H1 (cell line): ENCODE results near the gene ATP9B. TPM values are rescaled to one million over a fixed set of nuclear protein-coding genes. Genes with fewer than 3 reads are reported as not detected.

Source experiments
- CTCF ChIA-PET: fragments of 300-600 bp; sonication (Branson Sonifier 250); formaldehyde crosslinking; loops from one replicate; lab custom pipeline; 2021; ENCODE audit not compliant: partially characterized antibody; lab: Charles Lee
- POLR2A ChIA-PET: fragments of 300-600 bp; sonication (Branson Sonifier 250); formaldehyde crosslinking; loops from one replicate; lab custom pipeline; 2021; ENCODE audit warnings: inconsistent platforms; ENCODE audit not compliant: partially characterized antibody; lab: Charles Lee
- DNase-seq, 2 experiments: peaks; one replicate each; pipeline versions ENCODE4 v3.0.0 to v3.0.0-alpha.2; 2010 to 2022; ENCODE audit warnings: low spot score in 2 of 2, low read depth in 1 of 2, mixed read lengths in 1 of 2
- FAIRE-seq: peaks from 2 replicates; lab custom pipeline; 2011; peaks lifted over from hg19 to GRCh38; lab: Jason Lieb, UNC
- H2AFZ ChIP-seq: 2 replicates; pipeline ENCODE4 v1.8.1; 2012; ENCODE audit warnings: low read length, inconsistent platforms
- H2AK5ac ChIP-seq: 2 replicates; pipeline ENCODE4 v1.6.1; 2013; ENCODE audit warnings: low read depth, low read length
- H2BK120ac ChIP-seq: replicated peaks from 2 replicates; pipeline ENCODE3; 2013; ENCODE audit warnings: low read depth, low read length, inconsistent platforms
- H2BK12ac ChIP-seq: 2 replicates; pipeline ENCODE4 v1.6.1; 2013; ENCODE audit warnings: low read depth, low read length
- H2BK15ac ChIP-seq: 2 replicates; pipeline ENCODE4 v1.6.1; 2013; ENCODE audit warnings: low read length
- H2BK20ac ChIP-seq: 2 replicates; pipeline ENCODE4 v1.6.1; 2013; ENCODE audit warnings: low read length
- H2BK5ac ChIP-seq: 2 replicates; pipeline ENCODE4 v1.6.1; 2013; ENCODE audit warnings: low read depth, low read length
- H3K14ac ChIP-seq: 2 replicates; pipeline ENCODE4 v1.6.1; 2013; ENCODE audit warnings: inconsistent platforms; ENCODE audit not compliant: insufficient read length
- H3K18ac ChIP-seq: 2 replicates; pipeline ENCODE4 v1.6.1; 2013; ENCODE audit warnings: low read length; ENCODE audit errors: extremely low read depth
- H3K23ac ChIP-seq: 2 replicates; pipeline ENCODE4 v1.6.1; 2013; ENCODE audit warnings: inconsistent platforms; ENCODE audit not compliant: insufficient read length
- H3K23me2 ChIP-seq: 2 replicates; pipeline ENCODE4 v1.6.1; 2013; ENCODE audit warnings: low read depth, low read length
- H3K27ac ChIP-seq: 2 replicates; pipeline ENCODE4 v1.6.1; 2011; ENCODE audit warnings: low read depth, low read length, inconsistent platforms
- H3K27me3 ChIP-seq, 4 experiments: replicated peaks in 1 of 4; 1 replicate in 1 of 4; 2 replicates in 3 of 4; pipeline versions ENCODE4 v1.6.1 to v1.8.1; 2011 to 2013; ENCODE audit warnings: low read length in 3 of 4, mild to moderate bottlenecking in 3 of 4, inconsistent platforms in 2 of 4, mixed read lengths in 2 of 4, moderate library complexity in 1 of 4; ENCODE audit not compliant: control insufficient read depth in 3 of 4, insufficient read depth in 3 of 4; ENCODE audit errors: extremely low read depth in 1 of 4
- H3K36me3 ChIP-seq, 4 experiments: 2 replicates each; pipeline versions ENCODE4 v1.6.1 to v1.8.1; 2011 to 2013; ENCODE audit warnings: mild to moderate bottlenecking in 4 of 4, low read length in 3 of 4, moderate library complexity in 2 of 4, control low read depth in 1 of 4, inconsistent platforms in 1 of 4; ENCODE audit not compliant: insufficient read depth in 4 of 4, control insufficient read depth in 2 of 4
- H3K4ac ChIP-seq: replicated peaks from 2 replicates; pipeline ENCODE3; 2013; ENCODE audit warnings: low read length, low read depth, mixed read lengths, inconsistent platforms; ENCODE audit not compliant: insufficient read length
- H3K4me1 ChIP-seq, 4 experiments: replicated peaks in 1 of 4; 1 replicate in 1 of 4; 2 replicates in 3 of 4; pipeline versions ENCODE4 v1.6.1 to v1.8.1; 2011 to 2013; ENCODE audit warnings: low read length in 3 of 4, inconsistent platforms in 2 of 4, mixed read lengths in 1 of 4; ENCODE audit not compliant: insufficient read depth in 4 of 4, control insufficient read depth in 3 of 4
- H3K4me2 ChIP-seq, 2 experiments: 2 replicates each; pipeline versions ENCODE4 v1.6.1 to v1.8.1; 2011 to 2013; ENCODE audit warnings: low read depth in 2 of 2, low read length in 2 of 2, control low read depth in 1 of 2, inconsistent platforms in 1 of 2, mild to moderate bottlenecking in 1 of 2; ENCODE audit not compliant: insufficient read depth in 1 of 2
- H3K4me3 ChIP-seq, 4 experiments: fragments of 200-600, 300-600 bp in 1 of 4; sonication (generic), shearing (Covaris generic), sonication (Bioruptor Twin) in 1 of 4; 2 replicates each; pipeline versions ENCODE4 v1.5.1 to v1.8.1; 2011 to 2016; ENCODE audit warnings: low read length in 4 of 4, low read depth in 3 of 4, control low read depth in 2 of 4, inconsistent platforms in 2 of 4, mild to moderate bottlenecking in 2 of 4, mixed read lengths in 1 of 4, moderate library complexity in 1 of 4; ENCODE audit not compliant: insufficient read depth in 2 of 4; ENCODE audit errors: extremely low read depth in 1 of 4
- H3K56ac ChIP-seq: replicated peaks from 2 replicates; pipeline ENCODE3; 2013; ENCODE audit warnings: low read depth, mild to moderate bottlenecking, mixed read lengths, low read length, inconsistent platforms; ENCODE audit not compliant: insufficient read length
- H3K79me1 ChIP-seq: 2 replicates; pipeline ENCODE4 v1.6.1; 2013; ENCODE audit warnings: low read depth, low read length, control low read depth
- H3K79me2 ChIP-seq, 2 experiments: 2 replicates each; pipeline versions ENCODE4 v1.6.1 to v1.8.1; 2012 to 2013; ENCODE audit warnings: low read length in 2 of 2, mild to moderate bottlenecking in 2 of 2, inconsistent platforms in 1 of 2; ENCODE audit not compliant: insufficient read depth in 2 of 2, control insufficient read depth in 1 of 2
- H3K9ac ChIP-seq, 4 experiments: replicated peaks in 1 of 4; 1 replicate in 1 of 4; 2 replicates in 3 of 4; pipeline versions ENCODE4 v1.6.1 to v1.8.1; 2011 to 2013; ENCODE audit warnings: low read depth in 3 of 4, low read length in 3 of 4, control low read depth in 2 of 4, mild to moderate bottlenecking in 2 of 4, moderate library complexity in 2 of 4, inconsistent platforms in 1 of 4; ENCODE audit errors: extremely low read depth in 1 of 4
- H3K9me3 ChIP-seq, 2 experiments: 2 replicates each; pipeline versions ENCODE4 v1.6.1 to v1.8.1; 2012 to 2013; ENCODE audit warnings: mild to moderate bottlenecking in 2 of 2, moderate library complexity in 2 of 2, control low read depth in 1 of 2, inconsistent platforms in 1 of 2, low read depth in 1 of 2, low read length in 1 of 2, mixed read lengths in 1 of 2; ENCODE audit not compliant: insufficient read depth in 2 of 2
- H4K20me1 ChIP-seq, 2 experiments: replicated peaks in 1 of 2; 2 replicates each; pipeline versions ENCODE3 to v1.8.1; 2011 to 2013; ENCODE audit warnings: inconsistent platforms in 2 of 2, low read length in 2 of 2, mild to moderate bottlenecking in 1 of 2; ENCODE audit not compliant: insufficient read depth in 2 of 2, control insufficient read depth in 1 of 2
- H4K5ac ChIP-seq: 2 replicates; pipeline ENCODE4 v1.6.1; 2013; ENCODE audit warnings: low read length, low read depth, mixed read lengths, inconsistent platforms; ENCODE audit not compliant: insufficient read length
- H4K8ac ChIP-seq: 2 replicates; pipeline ENCODE4 v1.8.0; 2013; ENCODE audit warnings: mild to moderate bottlenecking, moderate library complexity, low read length, inconsistent platforms; ENCODE audit not compliant: insufficient read depth; ENCODE audit errors: extremely low read depth
- H4K91ac ChIP-seq: replicated peaks from 2 replicates; pipeline ENCODE3; 2013; ENCODE audit warnings: low read length, mixed read lengths, inconsistent platforms; ENCODE audit not compliant: insufficient read length
- CREB1 ChIP-seq: IDR thresholded peaks from 2 replicates; pipeline ENCODE4 v1.6.1; 2012; ENCODE audit warnings: inconsistent platforms
- E2F6 ChIP-seq: IDR thresholded peaks from 2 replicates; pipeline ENCODE4 v1.6.1; 2012; ENCODE audit warnings: inconsistent platforms
- RFX5 ChIP-seq: IDR thresholded peaks from 2 replicates; pipeline ENCODE4 v1.6.1; 2011; ENCODE audit warnings: low read depth, low read length, improper control_type of control experiment, borderline replicate concordance
- WGBS, 2 experiments: shearing (Covaris generic) in 1 of 2; methylation state at CpG; one replicate each; pipeline versions ENCODE4 v1.1.6 to v1.1.7; 2013 to 2015; ENCODE audit warnings: low lambda C conversion rate in 2 of 2, mixed read lengths in 2 of 2, inconsistent platforms in 1 of 2, low coverage in 1 of 2, missing lambda C conversion rate in 1 of 2; ENCODE audit not compliant: insufficient replicate concordance in 2 of 2, insufficient coverage in 1 of 2, insufficient read length in 1 of 2; ENCODE audit errors: extremely low coverage in 1 of 2, missing lambda C conversion rate in 1 of 2; 5-methylcytosine and 5-hydroxymethylcytosine counted together
- polyA plus RNA-seq, 7 experiments: library from polyadenylated mRNA; depleted of rRNA in 3 of 7; stranded (reverse) in 5 of 7; unstranded in 2 of 7; fragments of >200 nt in 5 of 7; fragments of 200-250 nt in 2 of 7; gene quantifications; 1 replicate in 5 of 7; 2 replicates in 1 of 7; 4 replicates in 1 of 7; pipeline versions ENCODE4 v1.2.1 to v1.2.3, GENCODE V29; 2011 to 2013; ENCODE audit warnings: missing spikeins in 2 of 7, mixed read lengths in 2 of 7
- total RNA-seq: library from RNA; stranded (reverse); fragmentation: NEBNext Ultra II Directional; extraction: Animal tissue kit (Norgen Biotek cat#: 25700); gene quantifications from 2 replicates; pipeline ENCODE4 v1.2.1, GENCODE V29; 2021

ATP9B gene
- total and polyA plus RNA-seq, 2 of the 8 experiments (the other 6 are each of a cell fraction or from before 2014, with no cell fraction given), result 15.1 to 21.7 TPM

- Histone ChIP-seq H4K8ac (no peak overlapping the region), H4K5ac (no peak overlapping the region), H3K18ac (no peak overlapping the region), H2BK120ac (no peak overlapping the region), H3K27me3 (no peaks in the 10 kb centered on the region), H3K4me3 (no peak overlapping the region), H2AFZ (no peak overlapping the region), H2BK15ac (no peak overlapping the region), H2AK5ac (no peak overlapping the region), H3K4me2 (no peak overlapping the region), H3K14ac (no peak overlapping the region), H4K20me1 (peaks cover 0 to 2% of the 10 kb centered on the region in 2 experiments), H2BK5ac (no peak overlapping the region), H3K4me1 (no peaks in the 10 kb centered on the region; a peak in 1 of 7 replicates), H3K23me2 (no peaks in the 10 kb centered on the region), H3K9me3 (peaks cover 3 to 5% of the 10 kb centered on the region in 2 experiments; a peak in 2 of 4 replicates), H3K36me3 (no peaks in the 10 kb centered on the region), H3K23ac (no peak overlapping the region), H3K56ac (no peak overlapping the region), H3K4ac (no peak overlapping the region), H2BK20ac (no peak overlapping the region), H4K91ac (no peak overlapping the region), H3K9ac (no peak overlapping the region), H3K27ac (no peak overlapping the region), H3K79me2 (no peaks in the 10 kb centered on the region), H2BK12ac (no peak overlapping the region), H3K79me1 (no peaks in the 10 kb centered on the region; the same call in 1 of the 2 replicates)
- FAIRE-seq (no peak), DNase-seq (no peak)
- WGBS, 2 experiments, result 97% methylated on average over 3 of the region's 3 CpGs; no CpG with 5 or more reads in 1 of the 2 experiments
- TF ChIP-seq E2F6 (no peak), RFX5 (no peak), CREB1 (no peak)
- ChIA-PET CTCF (no interaction called here), POLR2A (no interaction called here)
Measured at GRCh38 chr18:79322441-79322840, 253.2 kb downstream of the ATP9B start.
